NCI-H526 (cell line): Measurements from ENCODE around the gene BEND5.

ENCODE experiments used
- DNase-seq, 2 experiments: peaks; one replicate each; lab custom pipeline; 2025; lab: John Stamatoyannopoulos, UW

BEND5 gene

GRCh38 chr1:48776393-48777218 is at the start of gene BEND5:
TSS of gene BEND5 (minus strand) at chr1:48776891. CDS start at chr1:48776831, 60 bp downstream.
- DNase-seq: peak; percentile 38 to 78

- no peak for DNase-seq
Observed at GRCh38 chr1:48823168-48823567, 46.5 kb upstream of the BEND5 start.

- no peak for DNase-seq
Observed at GRCh38 chr1:48820491-48820890, 43.8 kb upstream of the BEND5 start.

GRCh38 chr1:48817505-48818114 is 40.9 kb upstream of the BEND5 start:
- peak in 1 of 2 experiments; percentile 73 for DNase-seq

GRCh38 chr1:48810740-48811139 is 34.0 kb upstream of the BEND5 start:
- DNase-seq: no peak

GRCh38 chr1:48808496-48808895 is 31.8 kb upstream of the BEND5 start:
- no peak for DNase-seq

GRCh38 chr1:48807554-48808260 is 31.0 kb upstream of the BEND5 start:
- DNase-seq: no peak

GRCh38 chr1:48803474-48803873 is 26.8 kb upstream of the BEND5 start:
- no peak for DNase-seq

- no peak for DNase-seq
Observed at GRCh38 chr1:48794816-48795215, 18.1 kb upstream of the BEND5 start.

- DNase-seq: no peak
Observed at GRCh38 chr1:48793863-48794262, 17.2 kb upstream of the BEND5 start.

- no peak for DNase-seq
Observed at GRCh38 chr1:48792961-48793360, 16.3 kb upstream of the BEND5 start.

GRCh38 chr1:48790397-48790796 is 13.7 kb upstream of the BEND5 start:
- no peak for DNase-seq

- no peak for DNase-seq
Observed at GRCh38 chr1:48789903-48790302, 13.2 kb upstream of the BEND5 start.

GRCh38 chr1:48785869-48786268 is 9.2 kb upstream of the BEND5 start:
- no peak for DNase-seq

GRCh38 chr1:48784301-48784700 is 7.6 kb upstream of the BEND5 start:
- DNase-seq: no peak

- peak in 1 of 2 experiments; percentile 9 for DNase-seq
Observed at GRCh38 chr1:48777219-48777895, 666 bp upstream of the BEND5 start.

GRCh38 chr1:48775831-48776392 is 779 bp downstream of the BEND5 start:
- peak in 1 of 2 experiments; percentile 22 for DNase-seq

- DNase-seq: no peak
Observed at GRCh38 chr1:48773133-48773532, 3.6 kb downstream of the BEND5 start.

GRCh38 chr1:48772211-48772610 is 4.5 kb downstream of the BEND5 start:
- no peak for DNase-seq

GRCh38 chr1:48771561-48771960 is 5.1 kb downstream of the BEND5 start:
- no peak for DNase-seq

GRCh38 chr1:48767975-48768510 is 8.6 kb downstream of the BEND5 start:
- no peak for DNase-seq

- DNase-seq: no peak
Observed at GRCh38 chr1:48765335-48765734, 11.4 kb downstream of the BEND5 start.
